GM19397 (cell line): ENCODE data around the gene FTCD.
"Not testable (repeated sequence)": the region's sequence is repeated elsewhere in the genome, so short reads cannot be mapped to it uniquely, and the experiment has no call there.

Experiments
- ATAC-seq: cut with Tn5 transposase; IDR thresholded peaks from one replicate; pipeline ENCODE4 v1.9.1; 2021; ENCODE audit warnings: mild to moderate bottlenecking, moderate library complexity; ENCODE audit not compliant: unreplicated experiment

The FTCD gene

GRCh38 chr21:46171996-46172862 lies 16.9 kb upstream of the FTCD start:
- no peak for ATAC-seq

GRCh38 chr21:46171585-46171984 lies 16.2 kb upstream of the FTCD start:
- no peak for ATAC-seq

- ATAC-seq, result not testable (repeated sequence)
Measured at GRCh38 chr21:46170436-46171193, 15.2 kb upstream of the FTCD start.

- no peak for ATAC-seq
Measured at GRCh38 chr21:46168659-46169386, 13.4 kb upstream of the FTCD start.

- ATAC-seq, result no peak
Measured at GRCh38 chr21:46168238-46168637, 12.9 kb upstream of the FTCD start.

- ATAC-seq, result no peak
Measured at GRCh38 chr21:46165098-46165497, 9.7 kb upstream of the FTCD start.

- ATAC-seq, result no peak
Measured at GRCh38 chr21:46163380-46163779, 8.0 kb upstream of the FTCD start.

- no peak for ATAC-seq
Measured at GRCh38 chr21:46161633-46162592, 6.5 kb upstream of the FTCD start.

GRCh38 chr21:46160907-46161632 lies 5.7 kb upstream of the FTCD start:
- ATAC-seq, result no peak

GRCh38 chr21:46160657-46160906 lies 5.2 kb upstream of the FTCD start:
- no peak for ATAC-seq

- ATAC-seq, result no peak
Measured at GRCh38 chr21:46159841-46160656, 4.7 kb upstream of the FTCD start.

- ATAC-seq, result no peak
Measured at GRCh38 chr21:46159390-46159789, 4.0 kb upstream of the FTCD start.

- no peak for ATAC-seq
Measured at GRCh38 chr21:46158666-46159300, 3.4 kb upstream of the FTCD start.

- no peak for ATAC-seq
Measured at GRCh38 chr21:46157987-46158451, 2.6 kb upstream of the FTCD start.

GRCh38 chr21:46157396-46157986 lies 2.1 kb upstream of the FTCD start:
- ATAC-seq, result no peak

GRCh38 chr21:46156678-46157077 lies 1.3 kb upstream of the FTCD start:
- no peak for ATAC-seq

- no peak for ATAC-seq
Measured at GRCh38 chr21:46156378-46156645, 933 bp upstream of the FTCD start.

GRCh38 chr21:46154955-46155513 lies 345 bp downstream of the FTCD start:
- no peak for ATAC-seq
